H9 (cell line): ENCODE results near the gene RPL27. TPM values are rescaled to one million over a fixed set of nuclear protein-coding genes. Genes with fewer than 3 reads are reported as not detected.

Experiments
- DNase-seq: peaks from one replicate; pipeline ENCODE4 v3.0.0-alpha.2; 2017
- H2AFZ ChIP-seq: one replicate; pipeline ENCODE4 v1.6.1; 2013; ENCODE audit warnings: mild to moderate bottlenecking, low read length, control low read depth, moderate library complexity
- H2AK5ac ChIP-seq: 2 replicates; pipeline ENCODE4 v1.6.1; 2013; ENCODE audit warnings: low read length, control low read depth, mixed read lengths; ENCODE audit not compliant: insufficient read length
- H2BK120ac ChIP-seq: one replicate; pipeline ENCODE4 v1.6.1; 2013; ENCODE audit warnings: low read depth, mild to moderate bottlenecking, low read length, control low read depth, inconsistent platforms; ENCODE audit not compliant: poor library complexity, severe bottlenecking
- H2BK12ac ChIP-seq: 2 replicates; pipeline ENCODE4 v1.6.1; 2013; ENCODE audit warnings: low read length, control low read depth, mixed read lengths, low read depth; ENCODE audit not compliant: insufficient read length
- H2BK15ac ChIP-seq: 2 replicates; pipeline ENCODE4 v1.6.1; 2013; ENCODE audit warnings: low read depth, low read length, control low read depth
- H2BK20ac ChIP-seq: one replicate; pipeline ENCODE4 v1.6.1; 2013; ENCODE audit warnings: low read depth, mild to moderate bottlenecking, low read length, control low read depth, inconsistent platforms; ENCODE audit not compliant: poor library complexity, severe bottlenecking
- H2BK5ac ChIP-seq: 2 replicates; pipeline ENCODE4 v1.6.1; 2013; ENCODE audit warnings: low read length, control low read depth, mixed read lengths; ENCODE audit not compliant: insufficient read length
- H3K14ac ChIP-seq: 2 replicates; pipeline ENCODE4 v1.6.1; 2013; ENCODE audit warnings: low read length, control low read depth; ENCODE audit not compliant: insufficient read depth
- H3K18ac ChIP-seq: 2 replicates; pipeline ENCODE4 v1.6.1; 2013; ENCODE audit warnings: low read depth, mild to moderate bottlenecking, mixed read lengths, low read length, control low read depth; ENCODE audit not compliant: insufficient read length
- H3K23ac ChIP-seq: 2 replicates; pipeline ENCODE4 v1.6.1; 2013; ENCODE audit warnings: low read length, control low read depth, mixed read lengths, low read depth; ENCODE audit not compliant: insufficient read length
- H3K23me2 ChIP-seq: 2 replicates; pipeline ENCODE4 v1.6.1; 2013; ENCODE audit warnings: low read depth, mild to moderate bottlenecking, mixed read lengths, low read length, control low read depth; ENCODE audit not compliant: insufficient read length, poor library complexity, severe bottlenecking
- H3K27ac ChIP-seq: 2 replicates; pipeline ENCODE4 v1.5.1; 2013; ENCODE audit warnings: low read length, control low read depth, mixed read lengths, low read depth; ENCODE audit not compliant: insufficient read length
- H3K27me3 ChIP-seq: 2 replicates; pipeline ENCODE4 v1.6.1; 2013; ENCODE audit warnings: low read length, control low read depth, inconsistent platforms; ENCODE audit not compliant: insufficient read depth
- H3K4ac ChIP-seq: 2 replicates; pipeline ENCODE4 v1.6.1; 2013; ENCODE audit warnings: low read depth, mild to moderate bottlenecking, control low read depth, inconsistent platforms, low read length, moderate library complexity
- H3K4me1 ChIP-seq: 2 replicates; pipeline ENCODE4 v1.6.1; 2013; ENCODE audit warnings: low read length, control low read depth, inconsistent platforms; ENCODE audit not compliant: insufficient read depth
- H3K4me2 ChIP-seq: 2 replicates; pipeline ENCODE4 v1.6.1; 2013; ENCODE audit warnings: low read length, control low read depth, mixed read lengths; ENCODE audit not compliant: insufficient read length, insufficient read depth
- H3K56ac ChIP-seq: 2 replicates; pipeline ENCODE4 v1.6.1; 2013; ENCODE audit warnings: low read depth, mild to moderate bottlenecking, mixed read lengths, low read length, control low read depth; ENCODE audit not compliant: insufficient read length
- H3K79me1 ChIP-seq: 2 replicates; pipeline ENCODE4 v1.6.1; 2013; ENCODE audit warnings: low read depth, mild to moderate bottlenecking, moderate library complexity, low read length, control low read depth, inconsistent platforms; ENCODE audit not compliant: insufficient read depth, poor library complexity, severe bottlenecking
- H3K79me2 ChIP-seq: 2 replicates; pipeline ENCODE4 v1.6.1; 2013; ENCODE audit warnings: low read length, control low read depth, inconsistent platforms; ENCODE audit not compliant: insufficient read depth
- H3K9ac ChIP-seq: 2 replicates; pipeline ENCODE4 v1.6.1; 2013; ENCODE audit warnings: low read length, control low read depth, mixed read lengths; ENCODE audit not compliant: insufficient read length; ENCODE audit errors: extremely low read depth
- H3K9me3 ChIP-seq: one replicate; pipeline ENCODE4 v1.6.1; 2013; ENCODE audit warnings: low read depth, low read length, inconsistent platforms; ENCODE audit not compliant: control insufficient read depth
- H3T11ph ChIP-seq: one replicate; pipeline ENCODE4 v1.6.1; 2013; ENCODE audit warnings: mild to moderate bottlenecking, low read length, control low read depth, inconsistent platforms
- H4K20me1 ChIP-seq: one replicate; pipeline ENCODE4 v1.6.1; 2013; ENCODE audit not compliant: control insufficient read depth, insufficient read length, insufficient read depth
- H4K5ac ChIP-seq: 2 replicates; pipeline ENCODE4 v1.6.1; 2013; ENCODE audit warnings: low read depth, mild to moderate bottlenecking, mixed read lengths, low read length, control low read depth; ENCODE audit not compliant: insufficient read length
- H4K8ac ChIP-seq: replicated peaks from 2 replicates; pipeline ENCODE4 v1.6.1; 2013; ENCODE audit warnings: low read length, control low read depth, mixed read lengths, low read depth; ENCODE audit not compliant: insufficient read length
- H4K91ac ChIP-seq: 2 replicates; pipeline ENCODE4 v1.6.1; 2013; ENCODE audit warnings: low read depth, mild to moderate bottlenecking, moderate library complexity, mixed read lengths, low read length, control low read depth; ENCODE audit not compliant: insufficient read length
- H3K27ac Mint-ChIP-seq, 3 experiments: 2 replicates in 2 of 3; 3 replicates in 1 of 3; pipeline ENCODE4 v1.8.0; 2020 to 2021; ENCODE audit warnings: mixed read lengths in 3 of 3, mild to moderate bottlenecking in 1 of 3, moderate library complexity in 1 of 3
- H3K27me3 Mint-ChIP-seq: 2 replicates; pipeline ENCODE4 v1.8.0; 2021; ENCODE audit warnings: low read depth, mild to moderate bottlenecking, moderate library complexity, mixed read lengths
- H3K36me3 Mint-ChIP-seq, 3 experiments: 2 replicates in 2 of 3; 3 replicates in 1 of 3; pipeline ENCODE4 v1.8.0; 2020 to 2021; ENCODE audit warnings: low read depth in 3 of 3, mixed read lengths in 3 of 3; ENCODE audit not compliant: insufficient read depth in 1 of 3
- H3K4me1 Mint-ChIP-seq, 2 experiments: 2 replicates each; pipeline ENCODE4 v1.8.0; 2020; ENCODE audit warnings: mixed read lengths in 2 of 2
- H3K4me3 Mint-ChIP-seq, 2 experiments: 2 replicates in 1 of 2; 3 replicates in 1 of 2; pipeline ENCODE4 v1.8.0; 2020 to 2021; ENCODE audit warnings: mild to moderate bottlenecking in 2 of 2, mixed read lengths in 2 of 2, moderate library complexity in 1 of 2
- H3K9me3 Mint-ChIP-seq, 2 experiments: 2 replicates in 1 of 2; 3 replicates in 1 of 2; pipeline ENCODE4 v1.8.0; 2020; ENCODE audit warnings: mild to moderate bottlenecking in 2 of 2, mixed read lengths in 2 of 2, moderate library complexity in 1 of 2
- WGBS: extraction: QIAGEN DNeasy Blood & Tissue Kit; methylation state at CpG from one replicate; pipeline ENCODE4 v1.1.7; 2013; ENCODE audit warnings: missing lambda C conversion rate, low lambda C conversion rate, mixed read lengths; ENCODE audit not compliant: insufficient read length; ENCODE audit errors: extremely low coverage; 5-methylcytosine and 5-hydroxymethylcytosine counted together
- total RNA-seq: library from RNA; stranded (reverse); gene quantifications from 2 replicates; pipeline ENCODE4 v1.2.1, GENCODE V29; 2021
- TF ChIP-seq, protein P1 (sequence below): fragments of 200-600 bp; sonication (generic); conservative IDR thresholded peaks from 3 replicates; pipeline ENCODE4 v1.8.0; 2021; ENCODE audit warnings: antibody characterized with exemption, mild to moderate bottlenecking

The RPL27 gene
- total RNA-seq, 1 experiment from 2014 or later = 1,514 TPM

DNA sequence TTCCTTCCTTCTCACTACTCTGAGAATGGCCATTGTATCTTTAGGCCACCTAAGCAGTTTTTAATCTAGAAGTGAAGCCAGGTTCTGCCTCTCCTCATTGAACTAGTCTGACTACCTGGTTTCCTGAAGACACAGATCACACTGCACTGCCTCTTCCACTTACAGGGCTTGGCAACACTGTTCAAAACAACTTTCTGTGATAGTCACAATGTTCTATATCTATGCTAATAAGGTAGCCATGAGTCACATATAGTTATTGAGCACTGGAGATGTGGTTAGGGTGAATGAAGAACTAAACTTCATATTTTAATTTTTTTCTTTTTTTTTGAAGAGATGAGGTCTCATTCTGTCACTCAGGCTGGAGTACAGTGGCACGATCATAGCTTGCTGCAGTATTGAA is 53.8 kb downstream of the RPL27 start:
- Histone ChIP-seq H3K9me3 (no peaks in the 10 kb centered on the region), H2BK120ac (no peak overlapping the region), H4K8ac (no peak overlapping the region), H3K9ac (no peak overlapping the region), H3K79me1 (no peaks in the 10 kb centered on the region), H2BK15ac (no peak overlapping the region), H4K20me1 (no peaks in the 10 kb centered on the region), H2BK5ac (no peak overlapping the region), H3K4ac (no peak overlapping the region), H3K79me2 (no peaks in the 10 kb centered on the region), H4K5ac (no peak overlapping the region), H2AFZ (no peak overlapping the region), H3K4me2 (no peak overlapping the region), H2AK5ac (no peak overlapping the region), H3K4me1 (no peaks in the 10 kb centered on the region), H3T11ph (no peak overlapping the region), H2BK12ac (no peak overlapping the region), H3K18ac (no peak overlapping the region), H3K27me3 (no peaks in the 10 kb centered on the region), H3K14ac (no peak overlapping the region), H3K23ac (no peak overlapping the region), H3K23me2 (no peaks in the 10 kb centered on the region), H4K91ac (no peak overlapping the region), H2BK20ac (no peak overlapping the region), H3K56ac (no peak overlapping the region), H3K27ac (no peak overlapping the region)
- Mint-ChIP-seq H3K4me3 (no peak overlapping the region), H3K4me1 (peaks cover 4 to 9% of the 10 kb centered on the region in 2 experiments; a peak in 3 of 4 replicates), H3K9me3 (no peaks in the 10 kb centered on the region), H3K27ac (no peak overlapping the region), H3K27me3 (no peaks in the 10 kb centered on the region), H3K36me3 (peaks cover 26 to 67% (median 63%) of the 10 kb centered on the region in 3 experiments)
- WGBS = no CpG with 5 or more reads among the region's 1 CpG
- no peak for DNase-seq
- TF ChIP-seq, protein P1, sequence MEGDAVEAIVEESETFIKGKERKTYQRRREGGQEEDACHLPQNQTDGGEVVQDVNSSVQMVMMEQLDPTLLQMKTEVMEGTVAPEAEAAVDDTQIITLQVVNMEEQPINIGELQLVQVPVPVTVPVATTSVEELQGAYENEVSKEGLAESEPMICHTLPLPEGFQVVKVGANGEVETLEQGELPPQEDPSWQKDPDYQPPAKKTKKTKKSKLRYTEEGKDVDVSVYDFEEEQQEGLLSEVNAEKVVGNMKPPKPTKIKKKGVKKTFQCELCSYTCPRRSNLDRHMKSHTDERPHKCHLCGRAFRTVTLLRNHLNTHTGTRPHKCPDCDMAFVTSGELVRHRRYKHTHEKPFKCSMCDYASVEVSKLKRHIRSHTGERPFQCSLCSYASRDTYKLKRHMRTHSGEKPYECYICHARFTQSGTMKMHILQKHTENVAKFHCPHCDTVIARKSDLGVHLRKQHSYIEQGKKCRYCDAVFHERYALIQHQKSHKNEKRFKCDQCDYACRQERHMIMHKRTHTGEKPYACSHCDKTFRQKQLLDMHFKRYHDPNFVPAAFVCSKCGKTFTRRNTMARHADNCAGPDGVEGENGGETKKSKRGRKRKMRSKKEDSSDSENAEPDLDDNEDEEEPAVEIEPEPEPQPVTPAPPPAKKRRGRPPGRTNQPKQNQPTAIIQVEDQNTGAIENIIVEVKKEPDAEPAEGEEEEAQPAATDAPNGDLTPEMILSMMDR = no peak

Other genes starting within 250 kb of the RPL27 start
- 10.9 and 11.7 TPM in 2 replicates for gene RAMP2, start 237.2 kb upstream of the RPL27 start, total RNA-seq
- gene VPS25, start 225.0 kb upstream of the RPL27 start, total RNA-seq = 111 and 113 TPM in 2 replicates
- 1.9 and 2.6 TPM in 2 replicates for gene WNK4, start 217.8 kb upstream of the RPL27 start, total RNA-seq
- 74.2 and 76.9 TPM in 2 replicates for gene COA3, start 199.7 kb upstream of the RPL27 start, total RNA-seq
- gene CNTD1, start 199.6 kb upstream of the RPL27 start, total RNA-seq = not detected in 2 replicates
- 60.1 and 69.2 TPM in 2 replicates for gene BECN1, start 174.1 kb upstream of the RPL27 start, total RNA-seq
- 205 and 222 TPM in 2 replicates for gene PSME3, start 165.0 kb upstream of the RPL27 start, total RNA-seq
- gene AOC2, start 153.8 kb upstream of the RPL27 start, total RNA-seq = 5.7 and 7.1 TPM in 2 replicates
- gene AOC3, start 147.2 kb upstream of the RPL27 start, total RNA-seq = 2.6 and 2.8 TPM in 2 replicates
- gene G6PC1, start 97.6 kb upstream of the RPL27 start, total RNA-seq = not detected in 2 replicates
- gene AARSD1, start 34.0 kb upstream of the RPL27 start, total RNA-seq = 65.1 and 68.7 TPM in 2 replicates
- gene PTGES3L, start 18.3 kb upstream of the RPL27 start, total RNA-seq = 4.0 and 4.2 TPM in 2 replicates
- 18.3 and 18.8 TPM in 2 replicates for gene RUNDC1, start 17.9 kb upstream of the RPL27 start, total RNA-seq
- 3.1 and 4.2 TPM in 2 replicates for gene IFI35, start 8.4 kb downstream of the RPL27 start, total RNA-seq
- gene VAT1, start 24.0 kb downstream of the RPL27 start, total RNA-seq = 262 and 274 TPM in 2 replicates
- 47.8 and 50.7 TPM in 2 replicates for gene RND2, start 26.8 kb downstream of the RPL27 start, total RNA-seq
- gene BRCA1, start 126.9 kb downstream of the RPL27 start, total RNA-seq = 31.0 and 32.3 TPM in 2 replicates
- gene NBR1, start 172.8 kb downstream of the RPL27 start, total RNA-seq = 34.2 and 34.6 TPM in 2 replicates
- gene TMEM106A, start 213.5 kb downstream of the RPL27 start, total RNA-seq = 3.7 and 4.5 TPM in 2 replicates
- gene CCDC200, start 230.2 kb downstream of the RPL27 start, total RNA-seq = not detected in 2 replicates
- gene RNU2-1, start 235.6 kb downstream of the RPL27 start, total RNA-seq = 6,078 and 6,186 TPM in 2 replicates